Caki2 (cell line): Measurements from ENCODE around the gene DPYSL5. TPM values are rescaled to one million over a fixed set of nuclear protein-coding genes. Genes with fewer than 3 reads are reported as not detected.
"Not testable (repeated sequence)": the region's sequence is repeated elsewhere in the genome, so short reads cannot be mapped to it uniquely, and the experiment has no call there.

Experiments used
- DNase-seq: peaks from one replicate; pipeline ENCODE4 v3.0.0-alpha.2; 2015; ENCODE audit warnings: low read depth
- in situ Hi-C: cut with HindIII; loops from 2 replicates; pipeline ENCODE4 v1.10.0; 2016; ENCODE audit warnings: low sequenced_read_pairs, low pct_unique_long_range_greater_than_20kb, mixed read lengths
- total RNA-seq: library from RNA; depleted of rRNA; stranded (reverse); fragments of >200 nt; shearing (Covaris generic); gene quantifications from 2 replicates; pipeline ENCODE4 v1.2.3, GENCODE V29; 2014; ENCODE audit warnings: low replicate concordance; rRNA removed

Gene DPYSL5
- total RNA-seq: 0.93 and 4.7 TPM in 2 replicates

DNA sequence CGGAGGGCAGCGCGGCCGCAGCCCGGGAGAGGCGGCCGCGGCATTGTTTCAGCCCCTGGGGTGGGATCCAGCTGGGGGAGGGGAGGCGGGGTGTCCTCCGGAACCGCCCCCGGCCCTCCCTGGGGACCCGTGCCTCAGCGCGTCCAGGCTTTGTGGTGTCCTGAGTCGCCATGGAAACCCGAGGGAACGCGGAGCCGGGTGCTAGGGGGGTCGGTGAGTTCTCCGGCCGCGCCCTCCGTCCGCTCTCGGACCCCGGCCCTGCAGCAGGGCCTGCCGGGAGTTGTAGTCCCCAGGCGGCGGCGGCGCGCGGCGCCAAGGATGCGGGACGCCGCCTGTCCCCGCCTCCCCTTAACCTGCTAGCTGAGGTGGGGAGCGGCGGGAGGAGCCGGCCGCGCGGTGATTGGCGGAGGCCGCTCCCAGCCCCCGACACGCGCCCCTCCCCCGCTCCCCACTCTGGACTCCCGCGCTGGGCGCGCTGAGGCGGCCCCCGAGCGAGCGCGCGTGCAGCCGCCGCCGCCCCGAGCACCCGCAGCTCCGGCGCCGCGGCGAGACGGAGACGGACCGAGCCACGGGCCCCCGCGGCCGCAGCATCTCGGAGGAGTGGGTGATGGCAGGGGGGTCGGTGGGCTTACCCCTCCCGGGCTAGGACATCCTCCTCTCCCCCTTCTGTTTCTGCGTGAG is at the start of gene DPYSL5:
TSS of gene DPYSL5 (plus strand) at position 478 of the 681 bp plus-strand sequence. CDS start 50,368 bp downstream, outside the sequence.
- in situ Hi-C loops: no loop called here

GRCh38 chr2:26801328-26801727 is 46.6 kb upstream of the DPYSL5 start:
- DNase-seq: no peak
- in situ Hi-C loops: no loop called here

More for the DNA sequence above, at the start of gene DPYSL5:
- DNase-seq: peak; percentile 47

DNA sequence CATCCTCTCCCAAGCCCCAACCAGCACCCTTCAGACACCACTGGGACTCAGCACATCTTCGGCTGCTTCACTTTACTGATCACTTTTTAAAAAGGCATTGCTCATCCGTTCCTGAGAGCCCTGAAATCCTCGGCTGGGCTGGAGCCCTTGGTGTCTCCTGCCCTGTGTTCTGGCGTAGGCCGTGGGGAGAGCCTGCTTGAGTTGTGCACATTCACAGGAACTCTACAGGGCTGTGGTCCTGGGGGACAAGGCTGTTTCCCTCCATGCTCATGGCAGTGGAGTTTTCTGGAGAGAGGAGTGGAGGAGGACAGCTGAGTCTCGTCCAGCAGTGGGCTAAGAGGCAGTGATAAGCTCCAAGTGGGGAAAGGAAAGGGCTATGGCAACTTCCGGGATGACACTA is 46.1 kb upstream of the DPYSL5 start:
- DNase-seq: no peak
- in situ Hi-C loops: no loop called here

GRCh38 chr2:26805241-26805676 is 42.7 kb upstream of the DPYSL5 start:
- in situ Hi-C loops: no loop called here
- peak; percentile 75 for DNase-seq

GRCh38 chr2:26807788-26808460 is 40.0 kb upstream of the DPYSL5 start:
- in situ Hi-C loops: no loop called here
- no peak for DNase-seq

DNA sequence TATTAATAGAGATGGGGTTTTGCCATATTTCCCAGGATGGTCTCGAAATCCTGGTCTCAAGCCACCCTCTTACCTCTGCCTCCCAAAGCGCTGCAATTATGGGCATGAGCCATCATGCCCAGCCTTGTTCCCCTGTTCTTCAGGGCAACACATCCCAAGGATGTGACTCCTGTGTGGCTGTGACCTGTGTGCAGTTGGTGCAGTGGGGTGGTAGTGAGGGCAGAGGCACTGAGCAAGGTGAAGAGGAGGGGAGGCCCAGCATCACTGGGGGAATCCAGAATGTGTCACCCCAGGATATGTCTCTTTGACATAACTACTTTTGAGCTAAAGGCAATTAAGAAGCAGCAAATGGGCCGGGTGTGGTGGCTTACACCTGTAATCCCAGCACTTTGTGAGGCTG is 38.7 kb upstream of the DPYSL5 start:
- in situ Hi-C loops: no loop called here
- no peak for DNase-seq

DNA sequence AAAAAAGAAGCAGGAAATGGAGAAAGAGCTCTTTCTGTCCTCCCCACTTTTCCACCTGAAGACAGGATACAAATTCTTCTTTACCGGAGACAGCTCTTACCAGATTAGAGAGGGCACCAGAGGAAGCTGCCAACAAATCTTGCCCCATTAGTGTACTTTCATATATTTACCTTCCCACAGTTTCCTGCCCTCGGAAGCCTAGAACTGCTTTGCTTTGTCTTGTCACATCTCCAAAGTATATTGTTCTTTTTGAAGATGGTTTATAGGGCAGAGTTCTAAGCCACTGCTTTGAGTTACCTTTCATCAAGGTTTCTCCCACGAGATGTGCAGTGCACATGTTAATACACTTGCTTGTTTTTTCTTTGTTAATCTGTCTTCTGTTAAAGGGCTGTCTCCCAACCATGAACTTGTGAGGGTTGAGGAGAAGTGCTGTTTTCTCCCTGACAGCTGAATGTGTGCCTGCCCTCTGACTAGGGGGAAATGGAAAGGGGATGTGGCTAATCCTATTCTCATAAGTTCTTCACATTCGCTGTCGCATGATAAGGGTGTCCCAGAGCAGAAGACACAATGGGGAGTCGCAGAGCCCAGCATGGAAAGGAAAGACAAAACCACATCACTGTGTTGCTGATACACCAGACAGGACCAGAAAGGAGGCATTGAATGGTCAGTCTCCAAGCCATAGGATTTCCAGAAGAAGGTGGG is 37.9 kb upstream of the DPYSL5 start:
- in situ Hi-C loops: no loop called here
- no peak for DNase-seq

DNA sequence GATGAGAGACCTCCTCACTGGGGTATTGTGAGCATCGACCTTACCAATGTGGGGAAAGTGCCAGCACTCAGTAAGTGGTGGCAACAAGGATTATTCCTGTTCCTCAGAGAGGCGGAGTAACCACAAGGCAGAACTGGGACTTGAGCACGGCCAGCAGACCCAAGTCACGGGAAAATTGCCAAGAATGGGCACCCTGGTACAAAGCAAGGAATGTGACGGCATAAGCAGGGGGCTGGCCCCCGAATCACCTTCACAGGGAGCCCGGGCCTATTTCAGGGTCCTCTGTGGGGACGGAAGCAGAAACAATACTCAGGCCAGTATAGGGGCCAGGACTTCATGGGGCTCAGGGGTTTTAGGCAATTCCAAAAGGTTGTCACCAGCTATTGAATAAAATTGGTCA is 36.7 kb upstream of the DPYSL5 start:
- no peak for DNase-seq
- in situ Hi-C loops: no loop called here

DNA sequence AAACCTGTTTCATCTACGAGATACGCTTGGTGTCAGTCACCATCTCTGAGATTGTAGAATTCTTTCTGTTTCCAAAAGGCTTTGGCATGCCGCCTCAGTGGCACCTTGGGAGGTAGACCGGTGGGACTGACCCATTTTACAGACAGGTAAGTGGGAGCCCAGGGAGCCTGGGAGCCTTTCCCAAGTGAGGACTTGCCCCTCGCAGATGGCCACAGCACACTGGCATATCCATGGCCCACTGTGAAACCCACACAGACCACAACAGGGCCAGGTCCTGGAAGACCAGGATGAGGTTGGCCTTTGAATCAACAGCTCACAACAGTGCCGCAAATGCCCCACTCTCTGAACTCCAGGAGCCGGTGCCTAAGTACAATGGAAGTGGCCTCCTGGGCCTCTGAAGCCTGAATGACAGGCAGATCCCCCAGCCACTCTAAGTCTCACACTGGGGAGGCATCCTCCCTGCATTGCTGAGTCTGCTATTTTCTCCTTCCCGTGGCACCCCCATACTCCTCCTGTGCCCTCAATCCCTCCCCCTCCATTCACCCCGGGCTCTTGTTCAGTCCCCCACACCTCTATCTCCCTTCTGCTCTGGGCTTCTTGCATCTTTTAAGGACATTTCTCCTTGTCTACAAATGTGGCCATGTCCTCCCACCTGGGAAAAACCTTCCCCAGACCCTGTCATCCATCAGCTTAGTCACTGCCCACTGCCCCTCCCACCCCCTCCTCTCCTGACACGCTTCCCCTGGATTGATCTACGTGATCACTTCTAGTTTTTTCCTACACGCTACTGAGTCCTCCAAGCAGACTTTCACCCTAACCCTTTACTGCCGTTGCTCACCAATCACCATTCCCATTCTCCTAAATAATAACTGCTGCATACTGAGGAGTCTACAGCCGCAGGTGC is 35.9 kb upstream of the DPYSL5 start:
- no peak for DNase-seq
- in situ Hi-C loops: no loop called here

GRCh38 chr2:26812731-26813130 is 35.2 kb upstream of the DPYSL5 start:
- in situ Hi-C loops: no loop called here
- no peak for DNase-seq

DNA sequence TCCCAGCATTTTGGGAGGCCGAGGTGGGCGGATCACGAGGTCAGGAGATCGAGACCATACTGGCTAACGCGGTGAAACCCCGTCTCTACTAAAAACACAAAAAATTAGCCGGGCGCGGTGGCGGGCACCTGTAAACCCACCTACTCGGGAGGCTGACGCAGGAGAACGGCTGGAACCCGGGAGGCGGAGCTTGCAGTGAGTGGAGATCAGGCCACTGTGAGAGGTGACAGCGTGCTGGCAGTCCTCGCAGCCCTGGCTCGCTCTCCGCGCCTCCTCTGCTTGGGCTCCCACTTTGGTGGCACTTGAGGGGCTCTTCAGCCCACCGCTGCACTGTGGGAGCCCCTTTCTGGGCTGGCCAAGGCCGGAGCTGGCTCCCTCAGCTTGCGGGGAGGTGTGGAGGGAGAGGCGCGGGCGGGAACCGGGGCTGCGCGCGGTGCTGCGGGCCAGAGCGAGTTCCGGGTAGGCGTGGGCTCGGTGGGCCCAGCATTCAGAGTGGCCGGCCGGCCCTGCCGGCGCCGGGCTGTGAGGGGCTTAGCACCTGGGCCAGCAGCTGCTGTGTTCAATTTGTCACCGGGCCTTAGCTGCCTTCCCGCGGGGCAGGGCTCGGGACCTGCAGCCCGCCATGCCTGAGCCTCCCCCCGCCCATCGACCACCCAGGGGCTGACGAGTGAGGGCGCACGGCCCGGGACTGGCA is 33.7 kb upstream of the DPYSL5 start:
- DNase-seq, in situ Hi-C loops: not testable (repeated sequence)

- in situ Hi-C loops: no loop called here
Observed at GRCh38 chr2:26816893-26817292, 31.0 kb upstream of the DPYSL5 start.

DNA sequence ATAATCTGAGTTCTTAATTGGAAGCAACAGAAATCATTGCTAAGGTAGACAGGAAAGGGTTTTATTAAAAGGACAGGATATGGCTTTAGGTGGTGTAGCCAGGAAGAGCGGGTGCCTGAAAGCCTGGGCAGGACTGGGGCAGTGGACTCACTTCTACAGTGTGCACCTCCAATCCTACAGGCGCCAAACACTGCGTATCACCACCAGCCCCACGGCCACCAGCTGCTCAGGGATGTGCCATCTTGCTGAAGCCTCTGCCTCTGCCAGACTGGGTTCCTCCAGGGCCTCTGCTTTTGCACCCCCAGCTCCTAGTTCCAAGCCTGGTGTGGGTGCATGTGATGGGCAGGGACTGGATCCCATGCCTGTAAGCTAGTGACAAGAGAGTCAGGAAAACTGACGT is 29.7 kb upstream of the DPYSL5 start:
- DNase-seq: no peak
- in situ Hi-C loops: no loop called here

More at GRCh38 chr2:26816893-26817292, 31.0 kb upstream of the DPYSL5 start:
- peak; percentile 15 for DNase-seq

GRCh38 chr2:26818972-26819371 is 29.0 kb upstream of the DPYSL5 start:
- DNase-seq: no peak
- in situ Hi-C loops: no loop called here

GRCh38 chr2:26820932-26821331 is 27.0 kb upstream of the DPYSL5 start:
- DNase-seq: no peak

GRCh38 chr2:26822877-26823276 is 25.1 kb upstream of the DPYSL5 start:
- in situ Hi-C loops: no loop called here
- DNase-seq: no peak

More at GRCh38 chr2:26820932-26821331, 27.0 kb upstream of the DPYSL5 start:
- in situ Hi-C loops: no loop called here

DNA sequence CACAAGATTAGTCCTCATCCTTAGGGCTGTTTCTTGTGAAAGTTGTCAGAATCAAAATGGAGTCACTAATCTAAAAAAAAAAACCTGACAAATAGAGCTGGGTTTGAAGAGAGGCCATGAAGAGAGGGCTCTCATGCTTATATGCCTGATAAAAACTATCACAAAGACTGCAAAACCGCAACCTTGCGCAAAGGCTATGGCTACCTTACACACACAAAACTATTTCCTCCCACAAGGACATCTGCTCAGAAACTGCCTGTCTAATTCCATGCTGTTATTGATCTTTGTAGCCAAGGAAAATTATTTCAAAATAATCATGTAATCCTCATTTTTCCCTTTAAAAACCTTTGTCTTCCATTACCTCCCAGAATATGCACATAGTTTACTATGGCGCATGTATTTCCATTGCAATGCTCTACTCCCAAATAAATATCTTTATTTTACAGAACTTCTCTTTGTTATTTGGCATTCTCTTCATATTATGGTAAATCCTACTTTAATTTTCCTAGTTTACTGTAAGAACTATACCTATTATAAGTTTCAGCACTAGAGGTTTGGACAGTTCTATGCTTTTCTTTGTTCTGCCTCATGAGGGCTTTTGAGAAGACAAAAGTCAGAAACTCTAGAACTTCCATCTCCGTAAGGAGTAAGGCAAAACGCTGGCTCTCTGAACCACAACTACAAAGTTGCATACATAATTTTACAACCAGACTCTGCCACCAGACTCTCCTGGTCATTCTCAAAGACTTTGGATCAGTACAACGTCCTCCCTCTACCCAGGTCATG is 9.6 kb upstream of the DPYSL5 start:
- in situ Hi-C loops: no loop called here
- DNase-seq: peak; percentile 15
